ENCODE data around the gene SNAPC4.

The SNAPC4 gene

GRCh38 chr9:136377341-136378169 lies 22.4 kb downstream of the SNAPC4 start:
- ATAC-seq (ENCODE audit: low read depth) (no peak), DNase-seq (ENCODE audit: low spot score) (no peak)
- no peaks in the 10 kb centered on the region for H3K9me3 ChIP-seq (ENCODE audit: severe bottlenecking)
- 0 out of 2 replicates have a peak, but pooled peaks cover 11% of the 10 kb centered on the region for H3K36me3 ChIP-seq (ENCODE audit: low read depth)
- no peak overlapping the region for H3K27ac ChIP-seq (ENCODE audit: poor library complexity, severe bottlenecking)
- no peaks in the 10 kb centered on the region for H3K27me3 ChIP-seq (ENCODE audit: insufficient read depth, poor library complexity, severe bottlenecking)
- TF ChIP-seq CTCF (IDR thresholded peaks at IDR 0.05; ENCODE audit: poor library complexity, severe bottlenecking) = no peak
- H3K4me3 ChIP-seq (ENCODE audit: severe bottlenecking) = no peak overlapping the region
- H3K4me1 ChIP-seq (ENCODE audit: insufficient read depth, poor library complexity, severe bottlenecking) = no peaks in the 10 kb centered on the region

GRCh38 chr9:136376457-136376856 lies 23.5 kb downstream of the SNAPC4 start:
- Histone ChIP-seq H3K27me3 (ENCODE audit: insufficient read depth, poor library complexity, severe bottlenecking) (no peaks in the 10 kb centered on the region), H3K4me1 (ENCODE audit: insufficient read depth, poor library complexity, severe bottlenecking) (no peaks in the 10 kb centered on the region), H3K9me3 (ENCODE audit: severe bottlenecking) (no peaks in the 10 kb centered on the region), H3K4me3 (ENCODE audit: severe bottlenecking) (no peak overlapping the region), H3K36me3 (ENCODE audit: low read depth) (0 out of 2 replicates have a peak, but pooled peaks cover 5% of the 10 kb centered on the region), H3K27ac (ENCODE audit: poor library complexity, severe bottlenecking) (no peak overlapping the region)
- DNase-seq (ENCODE audit: low spot score) = no peak
- no peak for ATAC-seq (ENCODE audit: low read depth)
- TF ChIP-seq CTCF (IDR thresholded peaks at IDR 0.05; ENCODE audit: poor library complexity, severe bottlenecking) = no peak

GRCh38 chr9:136375096-136375495 lies 24.9 kb downstream of the SNAPC4 start:
- DNase-seq (ENCODE audit: low spot score) (no peak), ATAC-seq (ENCODE audit: low read depth) (no peak)
- Histone ChIP-seq H3K4me1 (ENCODE audit: insufficient read depth, poor library complexity, severe bottlenecking) (no peaks in the 10 kb centered on the region), H3K9me3 (ENCODE audit: severe bottlenecking) (no peaks in the 10 kb centered on the region), H3K27ac (ENCODE audit: poor library complexity, severe bottlenecking) (no peak overlapping the region), H3K36me3 (ENCODE audit: low read depth) (no peaks in the 10 kb centered on the region), H3K27me3 (ENCODE audit: insufficient read depth, poor library complexity, severe bottlenecking) (no peaks in the 10 kb centered on the region), H3K4me3 (ENCODE audit: severe bottlenecking) (no peak overlapping the region)
- TF ChIP-seq CTCF (IDR thresholded peaks at IDR 0.05; ENCODE audit: poor library complexity, severe bottlenecking) = no peak

- Histone ChIP-seq H3K4me1 (ENCODE audit: insufficient read depth, poor library complexity, severe bottlenecking) (no peaks in the 10 kb centered on the region), H3K27me3 (ENCODE audit: insufficient read depth, poor library complexity, severe bottlenecking) (no peaks in the 10 kb centered on the region), H3K9me3 (ENCODE audit: severe bottlenecking) (no peaks in the 10 kb centered on the region), H3K4me3 (ENCODE audit: severe bottlenecking) (no peak overlapping the region), H3K27ac (ENCODE audit: poor library complexity, severe bottlenecking) (no peak overlapping the region), H3K36me3 (ENCODE audit: low read depth) (no peaks in the 10 kb centered on the region)
- DNase-seq (ENCODE audit: low spot score) (no peak), ATAC-seq (ENCODE audit: low read depth) (no peak)
- TF ChIP-seq CTCF (IDR thresholded peaks at IDR 0.05; ENCODE audit: poor library complexity, severe bottlenecking) = no peak
Observed at GRCh38 chr9:136374183-136374575, 25.8 kb downstream of the SNAPC4 start.

Measured in RWPE2 (cell line).